Kidney epithelial cell (primary cell): ENCODE measurements around the gene IL6ST. TPM values are rescaled to one million over a fixed set of nuclear protein-coding genes. Genes with fewer than 3 reads are reported as not detected.

ENCODE experiments used
- DNase-seq: peaks from one replicate; pipeline ENCODE4 v3.0.0-alpha.2; 2010; ENCODE audit warnings: low read depth
- H3K27me3 ChIP-seq: 2 replicates; pipeline ENCODE4 v1.6.0; 2011; ENCODE audit warnings: low read length; ENCODE audit not compliant: control insufficient read depth, insufficient read depth
- H3K36me3 ChIP-seq: 2 replicates; pipeline ENCODE4 v1.5.1; 2011; ENCODE audit warnings: low read length; ENCODE audit not compliant: control insufficient read depth, insufficient read depth
- H3K4me3 ChIP-seq: 2 replicates; pipeline ENCODE4 v1.5.1; 2011; ENCODE audit warnings: low read depth, mild to moderate bottlenecking, control low read depth, low read length
- total RNA-seq: library from RNA; depleted of rRNA; stranded (reverse); fragments of >200 nt; gene quantifications from 2 replicates; pipeline ENCODE4 v1.2.3, GENCODE V29; 2015
- TF ChIP-seq, protein P1 (sequence below): IDR thresholded peaks from 2 replicates; pipeline ENCODE4 v1.5.1; 2011; ENCODE audit warnings: mild to moderate bottlenecking, moderate library complexity, low read length, control low read depth, inconsistent platforms; ENCODE audit not compliant: insufficient read depth, poor library complexity, severe bottlenecking

IL6ST gene
- total RNA-seq, 1 donor from 2014 or later: 139 TPM

DNA sequence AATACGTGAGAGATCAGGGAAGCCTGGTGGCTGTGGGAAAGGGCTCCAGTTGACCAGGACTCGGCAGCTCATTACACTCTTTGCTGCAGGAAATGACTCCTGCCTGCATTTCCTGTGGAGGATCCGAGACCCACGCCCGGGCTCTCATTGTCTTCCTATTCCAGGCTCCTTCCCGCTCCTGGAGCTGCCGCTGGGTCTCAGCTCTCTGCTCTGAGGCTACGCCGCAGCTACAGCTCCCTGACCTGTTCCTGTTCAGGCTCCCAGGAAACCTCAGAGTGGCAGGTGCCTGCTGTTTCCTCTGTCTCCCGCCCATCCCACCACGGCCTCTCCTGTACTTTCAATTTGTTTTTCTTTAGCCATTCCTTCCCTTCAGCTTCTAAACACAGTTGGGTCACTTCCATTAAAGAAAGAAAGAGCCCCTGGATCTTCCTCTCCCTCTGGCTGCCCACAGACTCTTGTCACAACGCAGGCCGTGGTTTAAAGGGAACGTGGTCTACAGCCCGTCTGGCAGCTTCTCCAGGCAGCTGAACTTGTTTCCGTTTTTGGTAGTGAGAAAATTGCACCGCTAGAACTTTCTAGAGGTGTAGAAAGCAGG lies 71.5 kb downstream of the IL6ST start:
- no peak overlapping the region for H3K4me3 ChIP-seq
- no peak for DNase-seq

GRCh38 chr5:55921617-55922016 lies 73.1 kb downstream of the IL6ST start:
- Histone ChIP-seq H3K4me3 (no peak overlapping the region), H3K36me3 (no peaks in the 10 kb centered on the region), H3K27me3 (no peaks in the 10 kb centered on the region)
- TF ChIP-seq, protein P1, sequence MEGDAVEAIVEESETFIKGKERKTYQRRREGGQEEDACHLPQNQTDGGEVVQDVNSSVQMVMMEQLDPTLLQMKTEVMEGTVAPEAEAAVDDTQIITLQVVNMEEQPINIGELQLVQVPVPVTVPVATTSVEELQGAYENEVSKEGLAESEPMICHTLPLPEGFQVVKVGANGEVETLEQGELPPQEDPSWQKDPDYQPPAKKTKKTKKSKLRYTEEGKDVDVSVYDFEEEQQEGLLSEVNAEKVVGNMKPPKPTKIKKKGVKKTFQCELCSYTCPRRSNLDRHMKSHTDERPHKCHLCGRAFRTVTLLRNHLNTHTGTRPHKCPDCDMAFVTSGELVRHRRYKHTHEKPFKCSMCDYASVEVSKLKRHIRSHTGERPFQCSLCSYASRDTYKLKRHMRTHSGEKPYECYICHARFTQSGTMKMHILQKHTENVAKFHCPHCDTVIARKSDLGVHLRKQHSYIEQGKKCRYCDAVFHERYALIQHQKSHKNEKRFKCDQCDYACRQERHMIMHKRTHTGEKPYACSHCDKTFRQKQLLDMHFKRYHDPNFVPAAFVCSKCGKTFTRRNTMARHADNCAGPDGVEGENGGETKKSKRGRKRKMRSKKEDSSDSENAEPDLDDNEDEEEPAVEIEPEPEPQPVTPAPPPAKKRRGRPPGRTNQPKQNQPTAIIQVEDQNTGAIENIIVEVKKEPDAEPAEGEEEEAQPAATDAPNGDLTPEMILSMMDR: no peak
- no peak for DNase-seq

More for the DNA sequence above, 71.5 kb downstream of the IL6ST start:
- Histone ChIP-seq H3K27me3 (no peaks in the 10 kb centered on the region), H3K36me3 (no peaks in the 10 kb centered on the region)
- TF ChIP-seq, protein P1: no peak

DNA sequence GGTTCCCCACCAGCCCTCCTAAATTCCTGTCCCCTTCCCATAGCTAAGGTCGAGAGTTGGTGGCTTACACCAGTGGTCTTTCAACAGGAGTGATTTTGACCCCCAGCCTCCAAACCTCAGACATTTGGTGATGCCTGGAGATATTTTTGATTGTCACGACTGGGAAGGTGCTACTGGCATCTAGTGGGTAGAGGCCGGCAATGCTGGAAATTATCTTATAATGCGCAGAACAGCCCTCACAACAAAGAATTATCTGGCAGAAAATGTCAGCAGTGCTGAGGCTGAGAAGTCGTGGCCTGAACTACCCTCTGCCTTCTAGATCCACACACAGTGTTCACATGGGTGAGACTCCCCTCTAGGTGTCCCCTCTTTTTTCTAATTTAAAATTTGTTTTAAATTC lies 74.0 kb downstream of the IL6ST start:
- H3K36me3 ChIP-seq: no peaks in the 10 kb centered on the region
- TF ChIP-seq, protein P1: peak; percentile 58
- H3K4me3 ChIP-seq: no peak overlapping the region
- DNase-seq: no peak
- no peaks in the 10 kb centered on the region for H3K27me3 ChIP-seq

- DNase-seq: no peak
- TF ChIP-seq, protein P1: no peak
- Histone ChIP-seq H3K4me3 (no peak overlapping the region), H3K36me3 (no peaks in the 10 kb centered on the region), H3K27me3 (no peaks in the 10 kb centered on the region)
Measured at GRCh38 chr5:55919625-55920024, 75.1 kb downstream of the IL6ST start.

DNA sequence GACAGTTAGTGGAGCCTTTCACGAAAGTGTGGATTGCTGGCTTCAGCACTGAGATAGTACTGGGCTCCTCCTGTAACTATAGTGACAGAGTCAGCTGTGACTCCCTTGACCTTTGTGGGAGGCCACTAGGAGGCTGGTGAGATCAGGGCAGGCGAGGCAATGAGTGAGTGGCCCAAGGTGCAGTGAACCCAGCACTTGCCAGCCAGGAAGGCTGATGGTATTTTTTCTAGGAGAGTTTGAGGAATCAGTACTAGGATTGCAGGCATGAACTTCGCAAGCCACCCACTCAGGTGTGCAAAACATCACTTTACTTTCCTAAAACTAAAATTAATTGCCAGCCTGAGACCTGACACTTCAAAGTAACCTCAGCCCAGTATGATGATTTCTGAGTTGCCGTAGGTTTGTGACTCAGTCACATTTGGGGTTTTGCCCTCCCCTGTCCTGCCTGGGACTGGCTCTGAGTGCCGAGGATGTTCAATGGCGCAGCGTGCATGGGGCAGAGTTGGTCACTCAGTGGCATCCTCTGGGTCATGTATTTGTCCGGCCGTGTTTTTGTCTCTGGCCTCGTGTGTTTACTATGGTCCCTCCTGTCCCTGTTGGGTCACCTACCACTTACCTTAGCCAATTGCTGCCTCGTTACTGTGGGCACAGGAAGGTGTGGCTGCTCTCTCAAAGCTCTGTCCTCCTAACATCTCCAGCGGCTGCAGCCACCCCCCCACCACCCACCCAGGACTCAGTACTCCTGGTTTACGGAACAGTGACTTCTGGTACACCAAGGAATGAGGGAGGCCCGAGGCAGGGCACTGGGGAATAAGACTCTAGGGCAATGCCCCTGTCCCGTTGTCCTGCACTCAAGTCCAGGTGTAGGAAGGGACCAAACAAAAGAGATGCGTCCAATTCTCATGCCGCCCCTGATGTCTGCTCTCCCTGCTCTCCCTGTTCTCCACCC lies 76.4 kb downstream of the IL6ST start:
- Histone ChIP-seq H3K27me3 (no peaks in the 10 kb centered on the region), H3K36me3 (no peaks in the 10 kb centered on the region), H3K4me3 (no peak overlapping the region)
- no peak for DNase-seq
- TF ChIP-seq, protein P1: no peak
